ENCODE measurements around the gene C1orf21. TPM values are rescaled to one million over a fixed set of nuclear protein-coding genes. Genes with fewer than 3 reads are reported as not detected.

C1orf21 gene
- total RNA-seq, 1 donor from 2014 or later, result 49.5 TPM

GRCh38 chr1:184555665-184556641 is 169.1 kb downstream of the C1orf21 start:
- no peak for DNase-seq (ENCODE audit: low spot score)

GRCh38 chr1:184556665-184557064 is 169.8 kb downstream of the C1orf21 start:
- no peak for DNase-seq (ENCODE audit: low spot score)

GRCh38 chr1:184557423-184558347 is 170.9 kb downstream of the C1orf21 start:
- no peak for DNase-seq (ENCODE audit: low spot score)

DNA sequence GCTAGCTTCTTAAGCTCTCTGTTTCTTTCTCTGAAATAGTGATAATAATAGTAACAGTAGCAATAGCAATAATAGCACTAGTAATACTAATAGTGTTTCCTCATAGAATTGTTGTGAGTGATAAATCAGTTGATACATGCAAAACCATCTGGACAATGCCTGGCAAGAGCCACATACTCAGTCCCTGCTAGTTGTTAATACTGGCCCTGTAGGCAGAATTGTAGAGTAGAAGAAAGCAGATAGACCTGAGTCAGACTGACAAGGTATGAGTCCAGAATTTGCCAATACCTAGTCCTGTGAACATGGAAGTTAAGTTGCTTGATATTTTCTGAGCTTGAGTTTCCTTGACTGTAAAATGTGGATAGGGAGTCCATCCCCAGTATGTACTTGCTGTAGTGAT is 171.9 kb downstream of the C1orf21 start:
- DNase-seq (ENCODE audit: low spot score), result no peak

- no peak for DNase-seq (ENCODE audit: low spot score)
Observed at GRCh38 chr1:184559117-184559713, 172.4 kb downstream of the C1orf21 start.

- no peak for DNase-seq (ENCODE audit: low spot score)
Observed at GRCh38 chr1:184562806-184563205, 176.0 kb downstream of the C1orf21 start.

DNA sequence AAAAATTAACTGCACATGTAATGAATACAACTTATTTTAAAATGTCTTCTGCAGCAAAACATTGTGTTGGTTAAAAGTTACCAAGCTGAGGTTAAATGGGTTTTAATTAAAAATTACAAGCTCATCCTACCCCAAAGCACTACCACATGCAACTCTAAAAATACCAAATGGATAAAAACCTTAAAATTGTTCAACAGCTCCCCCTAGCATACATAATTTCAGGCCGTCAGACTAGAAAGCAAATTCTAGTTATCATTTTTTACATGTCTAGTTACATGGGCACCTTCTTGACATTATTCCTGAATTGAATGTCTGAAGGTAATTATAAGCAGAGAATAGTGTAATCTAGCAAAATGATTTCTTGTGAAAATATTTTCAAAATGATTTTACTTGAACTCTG is 176.5 kb downstream of the C1orf21 start:
- no peak for DNase-seq (ENCODE audit: low spot score)

- no peak for DNase-seq (ENCODE audit: low spot score)
Observed at GRCh38 chr1:184567009-184567408, 180.2 kb downstream of the C1orf21 start.

DNA sequence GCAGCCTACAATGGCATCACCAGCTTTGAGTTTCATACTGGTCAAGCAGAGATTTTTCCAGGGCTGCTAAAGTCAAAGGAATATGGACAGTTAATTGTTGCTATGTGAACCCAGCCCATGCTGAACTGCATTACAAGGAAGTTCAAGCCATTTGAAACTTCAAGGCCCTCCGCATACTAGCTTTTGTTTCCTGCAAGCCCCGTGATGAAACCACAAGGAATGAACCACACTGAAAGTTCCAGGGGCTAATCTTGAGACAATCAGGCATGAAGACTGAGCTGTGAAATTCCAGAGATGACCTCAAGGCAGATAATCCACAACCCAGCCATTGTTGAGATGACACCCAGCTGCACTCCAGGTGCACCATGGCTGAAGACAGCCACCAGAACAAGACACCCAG is 180.8 kb downstream of the C1orf21 start:
- DNase-seq (ENCODE audit: low spot score), result no peak

DNA sequence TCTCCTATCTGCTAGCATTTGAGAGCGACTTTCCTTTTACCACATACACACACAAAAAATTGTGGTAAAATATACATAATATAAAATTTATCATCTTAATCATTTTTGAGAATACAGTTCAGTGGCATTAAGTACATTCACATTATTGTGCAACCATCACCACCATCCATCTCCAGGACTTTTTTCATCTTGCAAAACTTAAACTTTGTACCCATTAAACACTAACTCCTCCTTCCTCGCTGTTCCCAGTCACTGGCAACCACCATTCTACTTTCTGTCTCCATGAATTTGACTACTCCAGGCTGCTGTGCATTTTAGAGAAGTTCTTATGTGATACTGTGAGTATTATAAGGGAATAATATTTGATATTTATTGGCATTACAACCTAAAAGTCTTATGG is 181.3 kb downstream of the C1orf21 start:
- no peak for DNase-seq (ENCODE audit: low spot score)

GRCh38 chr1:184569106-184569505 is 182.3 kb downstream of the C1orf21 start:
- no peak for DNase-seq (ENCODE audit: low spot score)

GRCh38 chr1:184574588-184574987 is 187.8 kb downstream of the C1orf21 start:
- DNase-seq (ENCODE audit: low spot score), result no peak

DNA sequence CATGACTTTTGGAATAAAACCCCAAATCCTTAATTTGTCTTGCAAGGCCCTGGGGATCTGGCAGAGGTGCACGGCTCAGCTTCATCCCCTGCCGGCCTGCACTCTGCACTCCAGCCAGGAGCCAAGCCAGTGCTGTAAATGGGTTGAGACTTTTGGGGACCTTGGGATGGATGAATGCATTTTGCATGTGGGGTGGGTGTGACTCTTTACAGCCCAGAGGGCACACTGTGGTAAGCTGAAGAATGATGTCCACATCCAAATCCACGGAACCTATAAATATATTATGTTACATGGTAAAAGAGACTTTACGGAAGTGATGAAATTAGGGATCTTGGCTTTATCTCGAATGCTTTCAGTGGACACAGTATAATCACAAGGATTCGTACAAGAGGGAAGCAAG is 190.0 kb downstream of the C1orf21 start:
- no peak for DNase-seq (ENCODE audit: low spot score)

- no peak for DNase-seq (ENCODE audit: low spot score)
Observed at GRCh38 chr1:184577319-184577718, 190.5 kb downstream of the C1orf21 start.

GRCh38 chr1:184582411-184582810 is 195.6 kb downstream of the C1orf21 start:
- no peak for DNase-seq (ENCODE audit: low spot score)

DNA sequence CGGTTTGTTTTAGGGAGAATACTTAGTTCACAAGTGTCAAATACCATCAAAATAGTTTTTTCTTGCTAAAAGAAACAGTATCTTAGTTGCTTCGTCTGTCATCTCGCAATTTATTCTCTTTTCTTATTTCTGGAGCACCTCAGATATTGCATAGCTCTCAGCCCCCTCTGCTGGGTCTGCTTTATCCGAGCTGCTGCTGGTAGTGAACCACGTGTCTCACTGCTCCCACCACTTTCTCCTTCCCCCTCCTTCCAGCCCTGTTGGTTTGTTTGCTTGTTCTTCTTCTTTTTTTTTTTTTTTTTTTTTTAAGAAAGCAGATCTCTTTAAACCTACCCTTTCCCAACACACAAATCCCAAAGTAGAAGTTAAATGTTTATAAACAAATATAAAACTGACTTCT is 197.0 kb downstream of the C1orf21 start:
- DNase-seq (ENCODE audit: low spot score), result no peak

- DNase-seq (ENCODE audit: low spot score), result no peak
Observed at GRCh38 chr1:184588701-184589100, 201.9 kb downstream of the C1orf21 start.

GRCh38 chr1:184590163-184590750 is 203.4 kb downstream of the C1orf21 start:
- no peak for DNase-seq (ENCODE audit: low spot score)

DNA sequence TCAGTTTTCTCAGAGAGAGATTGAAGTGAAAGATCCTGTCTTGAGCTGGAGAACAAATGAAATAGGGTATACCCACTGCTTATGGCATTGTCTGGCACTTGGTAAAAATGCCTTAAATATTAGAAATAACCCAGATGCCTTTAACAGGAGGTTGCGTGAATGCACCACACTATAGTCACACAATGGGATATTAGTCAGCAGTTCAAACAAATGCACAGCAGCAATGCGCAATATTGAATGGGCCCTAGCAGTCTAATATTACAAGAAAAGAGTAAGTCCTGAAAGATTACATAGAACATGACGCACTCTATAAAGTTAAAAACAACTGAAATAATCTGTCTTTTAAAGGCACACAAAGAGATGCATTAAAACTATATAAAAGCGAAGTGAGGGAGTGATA is 206.8 kb downstream of the C1orf21 start:
- no peak for DNase-seq (ENCODE audit: low spot score)

DNA sequence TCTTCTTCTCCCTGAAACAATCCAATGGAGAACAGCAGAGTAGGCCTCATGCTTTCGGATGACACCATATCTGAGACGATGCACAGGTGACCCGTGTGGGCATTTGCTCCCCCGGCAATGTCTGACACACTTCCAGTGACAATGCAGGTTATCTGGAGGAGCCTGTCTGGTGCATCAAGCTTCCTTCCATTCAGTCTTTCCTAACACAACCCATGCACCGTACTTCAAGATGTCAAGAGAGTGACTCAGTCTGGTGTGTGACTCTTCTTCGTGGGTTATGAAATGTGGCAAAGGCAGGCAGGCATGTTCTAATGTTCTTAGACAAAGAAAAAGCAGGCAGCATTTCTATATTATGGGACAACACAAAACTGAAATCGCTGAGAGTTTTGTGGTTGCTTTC is 208.8 kb downstream of the C1orf21 start:
- DNase-seq (ENCODE audit: low spot score), result no peak
